Trophoblast cell (in vitro differentiated cells and primary cell): ENCODE measurements around the gene PLCG2.
"Not testable (repeated sequence)": the region's sequence is repeated elsewhere in the genome, so short reads cannot be mapped to it uniquely, and the experiment has no call there.

Experiments used
- DNase-seq, 2 donors: peaks; one replicate each; pipeline ENCODE4 v3.0.0-alpha.2; 2016
- H2AFZ ChIP-seq: 2 replicates; pipeline ENCODE4 v1.6.1; 2013; ENCODE audit warnings: low read length, moderate library complexity, mild to moderate bottlenecking; ENCODE audit not compliant: insufficient read depth, poor library complexity
- H2AK5ac ChIP-seq: 2 replicates; pipeline ENCODE4 v1.6.1; 2013; ENCODE audit warnings: mild to moderate bottlenecking, low read length
- H2BK120ac ChIP-seq: 2 replicates; pipeline ENCODE4 v1.6.1; 2013; ENCODE audit warnings: low read length, mild to moderate bottlenecking, moderate library complexity; ENCODE audit not compliant: insufficient read depth, poor library complexity
- H2BK12ac ChIP-seq: 2 replicates; pipeline ENCODE4 v1.6.1; 2013; ENCODE audit warnings: mild to moderate bottlenecking, low read length, moderate library complexity
- H2BK5ac ChIP-seq: 2 replicates; pipeline ENCODE4 v1.6.1; 2013; ENCODE audit warnings: low read length, low read depth, moderate library complexity, mild to moderate bottlenecking; ENCODE audit not compliant: poor library complexity
- H3K14ac ChIP-seq: 2 replicates; pipeline ENCODE4 v1.6.1; 2013; ENCODE audit warnings: mild to moderate bottlenecking, low read length
- H3K18ac ChIP-seq: 2 replicates; pipeline ENCODE4 v1.6.1; 2013; ENCODE audit warnings: mild to moderate bottlenecking, low read length
- H3K23ac ChIP-seq: 2 replicates; pipeline ENCODE4 v1.6.1; 2013; ENCODE audit warnings: low read length
- H3K27ac ChIP-seq: 2 replicates; pipeline ENCODE4 v1.5.1; 2013; ENCODE audit warnings: low read depth, mild to moderate bottlenecking, inconsistent platforms, low read length, moderate library complexity
- H3K27me3 ChIP-seq: 2 replicates; pipeline ENCODE4 v1.6.1; 2013; ENCODE audit warnings: inconsistent platforms, mild to moderate bottlenecking, low read length, moderate library complexity; ENCODE audit not compliant: insufficient read depth
- H3K36me3 ChIP-seq, 2 experiments: 1 replicate in 1 of 2; 2 replicates in 1 of 2; pipeline ENCODE4 v1.6.1; 2013; ENCODE audit warnings: low read length in 2 of 2, mild to moderate bottlenecking in 2 of 2, moderate library complexity in 1 of 2; ENCODE audit not compliant: insufficient read depth in 2 of 2, control insufficient read depth in 1 of 2
- H3K4ac ChIP-seq: 2 replicates; pipeline ENCODE4 v1.6.1; 2013; ENCODE audit warnings: low read depth, mild to moderate bottlenecking, low read length, moderate library complexity
- H3K4me1 ChIP-seq, 2 experiments: 1 replicate in 1 of 2; 2 replicates in 1 of 2; pipeline ENCODE4 v1.6.1; 2013; ENCODE audit warnings: low read length in 2 of 2, mild to moderate bottlenecking in 2 of 2, moderate library complexity in 1 of 2; ENCODE audit not compliant: insufficient read depth in 2 of 2, control insufficient read depth in 1 of 2
- H3K4me2 ChIP-seq: 2 replicates; pipeline ENCODE4 v1.6.1; 2013; ENCODE audit warnings: inconsistent platforms, mild to moderate bottlenecking, low read length, moderate library complexity
- H3K4me3 ChIP-seq: 2 replicates; pipeline ENCODE4 v1.5.1; 2013; ENCODE audit warnings: mild to moderate bottlenecking, low read depth, low read length, inconsistent platforms
- H3K79me1 ChIP-seq: one replicate; pipeline ENCODE4 v1.6.1; 2013; ENCODE audit warnings: low read length
- H3K79me2 ChIP-seq: 2 replicates; pipeline ENCODE4 v1.6.1; 2013; ENCODE audit warnings: low read length, mild to moderate bottlenecking; ENCODE audit not compliant: control insufficient read depth, insufficient read depth, poor library complexity
- H3K9ac ChIP-seq: 2 replicates; pipeline ENCODE4 v1.6.1; 2013; ENCODE audit warnings: mild to moderate bottlenecking, low read length
- H3K9me3 ChIP-seq: 2 replicates; pipeline ENCODE4 v1.6.1; 2013; ENCODE audit warnings: low read depth, mild to moderate bottlenecking, control low read depth, inconsistent platforms, low read length; ENCODE audit not compliant: insufficient read depth
- H4K12ac ChIP-seq: 2 replicates; pipeline ENCODE4 v1.6.1; 2013; ENCODE audit warnings: low read depth, mild to moderate bottlenecking, low read length, moderate library complexity
- H4K8ac ChIP-seq: 2 replicates; pipeline ENCODE4 v1.6.1; 2013; ENCODE audit warnings: low read depth, mild to moderate bottlenecking, low read length, moderate library complexity
- H4K91ac ChIP-seq: one replicate; pipeline ENCODE4 v1.6.1; 2013; ENCODE audit warnings: low read depth, mild to moderate bottlenecking, low read length, moderate library complexity
- WGBS: extraction: QIAGEN DNeasy Blood & Tissue Kit; methylation state at CpG from one replicate; pipeline ENCODE4 v1.1.7; 2013; ENCODE audit warnings: missing lambda C conversion rate; ENCODE audit not compliant: insufficient read length, insufficient coverage; ENCODE audit errors: extremely low coverage; 5-methylcytosine and 5-hydroxymethylcytosine counted together

Gene PLCG2

GRCh38 chr16:81932668-81933067, 153.6 kb downstream of the PLCG2 start:
- Histone ChIP-seq H3K4me3 (no peak overlapping the region), H3K9me3 (no peaks in the 10 kb centered on the region), H3K4me1 (no peaks in the 10 kb centered on the region)

DNA sequence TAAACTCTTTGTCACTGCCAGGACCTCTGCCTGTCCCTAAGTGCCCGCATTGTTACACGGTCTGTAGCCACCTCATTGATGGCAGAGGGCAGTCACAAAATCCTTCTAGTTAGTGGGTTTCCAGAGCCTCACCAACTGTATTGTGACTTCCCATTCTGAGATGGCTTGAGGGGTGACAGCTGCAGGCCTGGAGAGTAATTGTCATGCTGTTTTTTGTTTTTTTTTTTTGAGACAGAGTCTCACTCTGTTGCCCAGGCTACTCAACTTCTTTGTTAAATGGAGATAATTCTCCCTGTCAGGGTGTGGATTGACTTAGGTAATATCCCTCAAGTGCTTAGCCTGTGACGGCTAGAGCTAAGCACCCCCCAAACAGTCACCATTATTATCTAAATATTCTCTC, 154.3 kb downstream of the PLCG2 start:
- Histone ChIP-seq H3K4me3 (no peak overlapping the region), H3K27me3 (no peaks in the 10 kb centered on the region)

More at GRCh38 chr16:81932668-81933067, 153.6 kb downstream of the PLCG2 start:
- no peak overlapping the region for H2AK5ac ChIP-seq
- H4K12ac ChIP-seq: no peak overlapping the region
- H4K8ac ChIP-seq: no peak overlapping the region
- H3K36me3 ChIP-seq: no peaks in the 10 kb centered on the region
- WGBS: no CpG with 5 or more reads among the region's 4 CpGs
- no peak overlapping the region for H3K18ac ChIP-seq
- no peak overlapping the region for H2AFZ ChIP-seq
- H3K27me3 ChIP-seq: no peaks in the 10 kb centered on the region
- H2BK12ac ChIP-seq: no peak overlapping the region
- H3K4ac ChIP-seq: no peak overlapping the region
- H3K79me1 ChIP-seq: no peaks in the 10 kb centered on the region
- no peak overlapping the region for H2BK5ac ChIP-seq
- no peak overlapping the region for H3K27ac ChIP-seq
- DNase-seq: no peak
- H3K4me2 ChIP-seq: no peak overlapping the region
- H2BK120ac ChIP-seq: no peak overlapping the region
- H3K9ac ChIP-seq: no peak overlapping the region
- H3K23ac ChIP-seq: no peak overlapping the region
- H3K79me2 ChIP-seq: no peaks in the 10 kb centered on the region
- H3K14ac ChIP-seq: no peak overlapping the region
- no peak overlapping the region for H4K91ac ChIP-seq

DNA sequence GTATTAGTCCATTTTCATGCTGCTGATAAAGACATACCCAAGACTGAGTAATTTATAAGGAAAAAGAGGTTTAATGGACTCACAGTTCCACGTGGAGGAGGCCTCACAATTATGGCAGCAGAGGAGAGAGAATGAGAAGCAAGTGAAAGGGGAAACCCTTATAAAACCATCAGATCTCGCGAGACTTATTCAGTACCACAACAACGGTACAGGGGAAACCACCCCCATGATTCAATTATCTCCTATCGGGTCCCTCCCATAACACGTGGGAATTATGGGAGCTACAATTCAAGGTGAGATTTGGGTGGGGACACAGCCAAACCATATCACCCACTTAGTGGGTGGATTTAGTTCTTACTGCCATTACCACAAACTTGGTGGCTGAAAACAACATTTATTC, 155.6 kb downstream of the PLCG2 start:
- H3K18ac ChIP-seq, H3K36me3 ChIP-seq, H3K27ac ChIP-seq, H4K8ac ChIP-seq, H3K4ac ChIP-seq, H3K4me2 ChIP-seq, H2AK5ac ChIP-seq, H3K79me1 ChIP-seq, H3K27me3 ChIP-seq, H3K4me1 ChIP-seq, H4K91ac ChIP-seq, H4K12ac ChIP-seq, H3K9ac ChIP-seq, H3K23ac ChIP-seq, H2BK120ac ChIP-seq, DNase-seq, H3K4me3 ChIP-seq, H3K79me2 ChIP-seq, H2BK5ac ChIP-seq, H2BK12ac ChIP-seq, H3K9me3 ChIP-seq, H2AFZ ChIP-seq, H3K14ac ChIP-seq: not testable (repeated sequence)
- no CpG with 5 or more reads among the region's 6 CpGs for WGBS

More for the DNA sequence above, 154.3 kb downstream of the PLCG2 start:
- Histone ChIP-seq H3K36me3 (no peaks in the 10 kb centered on the region), H4K8ac (no peak overlapping the region), H3K18ac (no peak overlapping the region), H2AFZ (no peak overlapping the region), H2BK120ac (no peak overlapping the region), H3K23ac (no peak overlapping the region), H3K4ac (no peak overlapping the region), H4K12ac (no peak overlapping the region), H2BK12ac (no peak overlapping the region), H2BK5ac (no peak overlapping the region), H3K14ac (no peak overlapping the region), H3K27ac (no peak overlapping the region), H3K4me2 (no peak overlapping the region), H3K9me3 (no peaks in the 10 kb centered on the region), H3K4me1 (no peaks in the 10 kb centered on the region), H3K79me2 (no peaks in the 10 kb centered on the region), H4K91ac (no peak overlapping the region), H3K79me1 (no peaks in the 10 kb centered on the region), H3K9ac (no peak overlapping the region), H2AK5ac (no peak overlapping the region)
- no peak for DNase-seq
- no CpG with 5 or more reads among the region's 3 CpGs for WGBS

- Histone ChIP-seq H4K8ac (no peak overlapping the region), H4K12ac (no peak overlapping the region), H3K4me3 (no peak overlapping the region), H3K36me3 (no peaks in the 10 kb centered on the region), H3K23ac (no peak overlapping the region), H2BK12ac (no peak overlapping the region), H3K9ac (no peak overlapping the region), H3K27ac (no peak overlapping the region), H3K27me3 (no peaks in the 10 kb centered on the region), H3K14ac (no peak overlapping the region), H3K4me2 (no peak overlapping the region), H4K91ac (no peak overlapping the region), H3K79me1 (no peaks in the 10 kb centered on the region), H3K79me2 (no peaks in the 10 kb centered on the region), H2BK5ac (no peak overlapping the region), H3K9me3 (no peaks in the 10 kb centered on the region), H3K18ac (no peak overlapping the region), H2BK120ac (no peak overlapping the region), H3K4ac (no peak overlapping the region), H2AFZ (no peak overlapping the region), H2AK5ac (no peak overlapping the region), H3K4me1 (no peaks in the 10 kb centered on the region)
- no peak for DNase-seq
- no CpG with 5 or more reads among the region's 23 CpGs for WGBS
These were observed 157.3 kb downstream of the PLCG2 start for GRCh38 chr16:81936209-81937000.
